ENCODE results near the gene LSM11. TPM values are rescaled to one million over a fixed set of nuclear protein-coding genes. Genes with fewer than 3 reads are reported as not detected.

LSM11 gene
- total RNA-seq, 4 donors from 2014 or later = 3.6 to 5.6 (median 3.8) TPM

GRCh38 chr5:157793301-157793700 lies 49.8 kb downstream of the LSM11 start:
- H3K4me3 ChIP-seq (ENCODE audit: low read depth, poor library complexity, severe bottlenecking) = no peak overlapping the region
- intact Hi-C loops (cut with DNase I; ENCODE audit: low total_unique reads) = no loop called here
- DNase-seq (ENCODE audit: low spot score in 2 of 2) = no peak
- WGBS, 2 donors = 75 to 77% methylated on average over 4 of the region's 4 CpGs
- TF ChIP-seq CTCF (IDR thresholded peaks at IDR 0.05) = no peak
- TF ChIP-seq POLR2A (IDR thresholded peaks at IDR 0.05) = no peak

GRCh38 chr5:157799578-157799977 lies 56.1 kb downstream of the LSM11 start:
- TF ChIP-seq POLR2A (IDR thresholded peaks at IDR 0.05) (no peak), CTCF (IDR thresholded peaks at IDR 0.05) (no peak)
- no peak overlapping the region for H3K4me3 ChIP-seq (ENCODE audit: low read depth, poor library complexity, severe bottlenecking)
- 95 to 98% methylated on average over 1 of the region's 1 CpG for WGBS, 2 donors
- intact Hi-C loops (cut with DNase I; ENCODE audit: low total_unique reads) = no loop called here
- DNase-seq (ENCODE audit: low spot score in 2 of 2) = no peak

- TF ChIP-seq POLR2A (IDR thresholded peaks at IDR 0.05) = no peak
- TF ChIP-seq CTCF (IDR thresholded peaks at IDR 0.05) = no peak
- WGBS, 2 donors = 77 to 79% methylated on average over 1 of the region's 1 CpG
- no peak for DNase-seq (ENCODE audit: low spot score in 2 of 2)
Observed at GRCh38 chr5:157800137-157800536, 56.6 kb downstream of the LSM11 start.

GRCh38 chr5:157802736-157803135 lies 59.2 kb downstream of the LSM11 start:
- no peak for DNase-seq (ENCODE audit: low spot score in 2 of 2)
- no peak overlapping the region for H3K4me3 ChIP-seq (ENCODE audit: low read depth, poor library complexity, severe bottlenecking)
- TF ChIP-seq POLR2A (IDR thresholded peaks at IDR 0.05) (no peak), CTCF (IDR thresholded peaks at IDR 0.05) (no peak)
- intact Hi-C loops (cut with DNase I; ENCODE audit: low total_unique reads) = no loop called here
- WGBS, 2 donors = 96 to 99% methylated on average over 6 of the region's 6 CpGs

More at GRCh38 chr5:157800137-157800536, 56.6 kb downstream of the LSM11 start:
- intact Hi-C loops (cut with DNase I; ENCODE audit: low total_unique reads) = no loop called here
- no peak overlapping the region for H3K4me3 ChIP-seq (ENCODE audit: low read depth, poor library complexity, severe bottlenecking)

- DNase-seq (ENCODE audit: low spot score in 2 of 2) = no peak
- intact Hi-C loops (cut with DNase I; ENCODE audit: low total_unique reads) = no loop called here
- no peak for TF ChIP-seq POLR2A (IDR thresholded peaks at IDR 0.05)
- no peak for TF ChIP-seq CTCF (IDR thresholded peaks at IDR 0.05)
- 72 to 83% methylated on average over 2 of the region's 2 CpGs for WGBS, 2 donors
- no peak overlapping the region for H3K4me3 ChIP-seq (ENCODE audit: low read depth, poor library complexity, severe bottlenecking)
Observed at GRCh38 chr5:157808043-157808442, 64.5 kb downstream of the LSM11 start.

Other genes with a start within 250 kb of the LSM11 start
- gene ADAM19, start 167.9 kb upstream of the LSM11 start, total RNA-seq = 1 to 10 TPM in 2 of 4 donors, under 1 TPM in 2; 0.68 to 1.7 (median 1.0) TPM
- gene SOX30, start 91.3 kb upstream of the LSM11 start, total RNA-seq = under 1 TPM in 1 of 4 donors, not detected in 3; 0.10 TPM
- gene C5orf52, start 72.2 kb upstream of the LSM11 start, total RNA-seq = not detected
- gene THG1L, start 12.3 kb upstream of the LSM11 start, total RNA-seq = 10 to 100 TPM in 3 of 4 donors, 1 to 10 TPM in 1; 9.3 to 14.1 (median 11.3) TPM
- 100 to 1,000 TPM in 3 of 4 donors, 10 to 100 TPM in 1; 89.3 to 122 (median 107) TPM for gene CLINT1, start 115.4 kb downstream of the LSM11 start, total RNA-seq

All from lower leg skin (tissue), 4 donors.